Measurements from ENCODE around the gene TLE4. TPM values are rescaled to one million over a fixed set of nuclear protein-coding genes. Genes with fewer than 3 reads are reported as not detected.

Gene TLE4
- polyA plus RNA-seq, 3 donors: 21.0 to 107 (median 21.7) TPM

- intact Hi-C loops (cut with micrococcal nuclease): no loop called here
- H3K4me2 ChIP-seq (replicated peaks; ENCODE audit: extremely low read depth, low read length, poor library complexity, severe bottlenecking): no peak overlapping the region
- H3K36me3 Mint-ChIP-seq: no peaks in the 10 kb centered on the region
- DNase-seq: no peak
- no CpG with 5 or more reads among the region's 4 CpGs for WGBS (ENCODE audit: insufficient coverage)
- H3K4me1 ChIP-seq (ENCODE audit: control insufficient read depth in 1 of 2, insufficient read depth in 2 of 2, low read length in 2 of 2): no peaks in the 10 kb centered on the region
- H2AFZ ChIP-seq (ENCODE audit: insufficient read depth, low read depth, low read length, poor library complexity, severe bottlenecking): no peak overlapping the region
- no peaks in the 10 kb centered on the region for H3K36me3 ChIP-seq (replicated peaks in 1 of 2; ENCODE audit: control insufficient read depth in 1 of 2, insufficient read depth in 2 of 2, low read length in 2 of 2)
- no peaks in the 10 kb centered on the region for H3K79me2 ChIP-seq (ENCODE audit: insufficient read depth, low read length)
- no peak overlapping the region for H3K4me3 Mint-ChIP-seq
- H3K27me3 ChIP-seq (ENCODE audit: control insufficient read depth in 2 of 2, insufficient read depth in 2 of 2, low read length in 2 of 2): no peaks in the 10 kb centered on the region
- no peak overlapping the region for H3K4me3 ChIP-seq (replicated peaks in 1 of 3; ENCODE audit: low read depth in 2 of 3, low read length in 3 of 3)
- H3K4me1 Mint-ChIP-seq: no peaks in the 10 kb centered on the region
- H3K27ac ChIP-seq (ENCODE audit: low read depth in 1 of 2, low read length in 2 of 2): no peak overlapping the region
- peaks cover 0 to 5% (median 4%) of the 10 kb centered on the region in 7 donors for H3K9me3 Mint-ChIP-seq
- no peaks in the 10 kb centered on the region for H4K20me1 ChIP-seq (ENCODE audit: insufficient read depth, low read length)
- TF ChIP-seq, protein P1, sequence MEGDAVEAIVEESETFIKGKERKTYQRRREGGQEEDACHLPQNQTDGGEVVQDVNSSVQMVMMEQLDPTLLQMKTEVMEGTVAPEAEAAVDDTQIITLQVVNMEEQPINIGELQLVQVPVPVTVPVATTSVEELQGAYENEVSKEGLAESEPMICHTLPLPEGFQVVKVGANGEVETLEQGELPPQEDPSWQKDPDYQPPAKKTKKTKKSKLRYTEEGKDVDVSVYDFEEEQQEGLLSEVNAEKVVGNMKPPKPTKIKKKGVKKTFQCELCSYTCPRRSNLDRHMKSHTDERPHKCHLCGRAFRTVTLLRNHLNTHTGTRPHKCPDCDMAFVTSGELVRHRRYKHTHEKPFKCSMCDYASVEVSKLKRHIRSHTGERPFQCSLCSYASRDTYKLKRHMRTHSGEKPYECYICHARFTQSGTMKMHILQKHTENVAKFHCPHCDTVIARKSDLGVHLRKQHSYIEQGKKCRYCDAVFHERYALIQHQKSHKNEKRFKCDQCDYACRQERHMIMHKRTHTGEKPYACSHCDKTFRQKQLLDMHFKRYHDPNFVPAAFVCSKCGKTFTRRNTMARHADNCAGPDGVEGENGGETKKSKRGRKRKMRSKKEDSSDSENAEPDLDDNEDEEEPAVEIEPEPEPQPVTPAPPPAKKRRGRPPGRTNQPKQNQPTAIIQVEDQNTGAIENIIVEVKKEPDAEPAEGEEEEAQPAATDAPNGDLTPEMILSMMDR (IDR thresholded peaks at IDR 0.05): no peak
- no peak overlapping the region for H3K9ac ChIP-seq (ENCODE audit: insufficient read depth, low read length, poor library complexity, severe bottlenecking)
- no peak overlapping the region for H3K27ac Mint-ChIP-seq
- no peaks in the 10 kb centered on the region for H3K27me3 Mint-ChIP-seq (ENCODE audit: low read depth in 3 of 3)
- no peaks in the 10 kb centered on the region for H3K9me3 ChIP-seq (replicated peaks in 1 of 2; ENCODE audit: control insufficient read depth in 1 of 2, insufficient read depth in 1 of 2, low read length in 2 of 2)
These were observed 20.2 kb upstream of the TLE4 start for GRCh38 chr9:79551586-79551985.

DNA sequence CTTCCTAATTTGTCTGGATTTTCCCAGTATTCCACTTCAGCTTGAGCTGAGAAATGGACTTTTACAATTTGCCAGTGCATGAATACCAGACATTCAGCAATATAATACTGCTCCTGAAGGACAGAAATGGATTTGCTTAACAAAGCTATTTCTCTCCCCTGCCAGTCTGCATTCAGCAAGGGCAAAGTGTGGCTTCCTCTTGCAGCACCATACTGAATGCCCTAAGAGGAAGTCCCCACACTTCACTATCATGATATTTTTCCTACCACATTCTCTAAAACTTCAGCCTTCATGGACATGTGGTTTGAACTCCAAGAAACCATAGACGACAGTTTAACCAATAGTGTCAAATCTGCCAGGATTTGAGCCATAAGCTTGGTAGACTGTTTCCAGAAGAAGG is 19.8 kb upstream of the TLE4 start:
- Histone ChIP-seq H4K20me1 (ENCODE audit: insufficient read depth, low read length) (no peaks in the 10 kb centered on the region), H3K36me3 (replicated peaks in 1 of 2; ENCODE audit: control insufficient read depth in 1 of 2, insufficient read depth in 2 of 2, low read length in 2 of 2) (no peaks in the 10 kb centered on the region), H3K4me3 (replicated peaks in 1 of 3; ENCODE audit: low read depth in 2 of 3, low read length in 3 of 3) (no peak overlapping the region), H3K9me3 (replicated peaks in 1 of 2; ENCODE audit: control insufficient read depth in 1 of 2, insufficient read depth in 1 of 2, low read length in 2 of 2) (no peaks in the 10 kb centered on the region), H3K79me2 (ENCODE audit: insufficient read depth, low read length) (no peaks in the 10 kb centered on the region), H2AFZ (ENCODE audit: insufficient read depth, low read depth, low read length, poor library complexity, severe bottlenecking) (peak overlapping the region; percentile 18), H3K27me3 (ENCODE audit: control insufficient read depth in 2 of 2, insufficient read depth in 2 of 2, low read length in 2 of 2) (no peaks in the 10 kb centered on the region), H3K4me1 (ENCODE audit: control insufficient read depth in 1 of 2, insufficient read depth in 2 of 2, low read length in 2 of 2) (no peaks in the 10 kb centered on the region), H3K27ac (ENCODE audit: low read depth in 1 of 2, low read length in 2 of 2) (no peak overlapping the region), H3K9ac (ENCODE audit: insufficient read depth, low read length, poor library complexity, severe bottlenecking) (no peak overlapping the region), H3K4me2 (replicated peaks; ENCODE audit: extremely low read depth, low read length, poor library complexity, severe bottlenecking) (no peak overlapping the region)
- Mint-ChIP-seq H3K9me3 (peaks cover 0 to 5% (median 2%) of the 10 kb centered on the region in 7 donors), H3K4me1 (no peaks in the 10 kb centered on the region), H3K4me3 (no peak overlapping the region), H3K27me3 (ENCODE audit: low read depth in 3 of 3) (no peaks in the 10 kb centered on the region), H3K27ac (no peak overlapping the region), H3K36me3 (no peaks in the 10 kb centered on the region)
- peak in 1 of 3 donors; percentile 10 for DNase-seq
- 0% methylated on average over 1 of the region's 1 CpG for WGBS (ENCODE audit: insufficient coverage)
- TF ChIP-seq, protein P1 (IDR thresholded peaks at IDR 0.05): no peak
- intact Hi-C loops (cut with micrococcal nuclease): no loop called here

Data from CD14-positive monocyte (primary cell).